A673 (cell line): ENCODE results near the gene OR51E2. TPM values are rescaled to one million over a fixed set of nuclear protein-coding genes. Genes with fewer than 3 reads are reported as not detected.
"Not testable (repeated sequence)": the region's sequence is repeated elsewhere in the genome, so short reads cannot be mapped to it uniquely, and the experiment has no call there.

Experiments used
- Bru-seq: library from RNA; stranded (reverse); fragments of 400-500 nt; gene quantifications from one replicate; lab custom pipeline; 2021; lab: Mats Ljungman, UMichigan
- BruChase-seq, 2 experiments: library from RNA; stranded (reverse); fragments of 400-500 nt; gene quantifications; one replicate each; lab custom pipeline; 2021; lab: Mats Ljungman, UMichigan
- BruUV-seq: library from RNA; stranded (reverse); fragments of 400-500 nt; replicated peaks from 2 replicates; lab custom pipeline; 2021; lab: Mats Ljungman, UMichigan
- CTCF ChIA-PET: fragments of 300-600 bp; sonication (Branson Sonifier 250); formaldehyde crosslinking; loops from one replicate; lab custom pipeline; 2022; ENCODE audit warnings: antibody characterized with exemption; lab: Charles Lee
- POLR2A ChIA-PET: fragments of 300-600 bp; sonication (Branson Sonifier 250); formaldehyde crosslinking; loops from one replicate; lab custom pipeline; 2022; ENCODE audit warnings: antibody characterized with exemption; ENCODE audit not compliant: low non-redundant PET; lab: Charles Lee
- DNase-seq: peaks from one replicate; pipeline ENCODE4 v3.0.0-alpha.2; 2015; ENCODE audit warnings: low spot score
- H3K27ac ChIP-seq: fragments of 200-600 bp; sonication (generic); 2 replicates; pipeline ENCODE4 v1.5.1; 2016; ENCODE audit warnings: mixed run types, low read depth, mild to moderate bottlenecking, mixed read lengths, antibody characterized with exemption, low read length; ENCODE audit not compliant: poor library complexity, severe bottlenecking
- H3K27me3 ChIP-seq: fragments of 200-600 bp; sonication (generic); replicated peaks from 2 replicates; pipeline ENCODE4 v1.6.1; 2017; ENCODE audit warnings: mixed run types, low read depth, mild to moderate bottlenecking, mixed read lengths, antibody characterized with exemption, low read length; ENCODE audit not compliant: insufficient read depth, poor library complexity
- H3K36me3 ChIP-seq: fragments of 200-600 bp; sonication (generic); 2 replicates; pipeline ENCODE4 v1.6.1; 2016; ENCODE audit warnings: mixed run types, mild to moderate bottlenecking, mixed read lengths, antibody characterized with exemption, low read length; ENCODE audit not compliant: insufficient read depth, poor library complexity, severe bottlenecking
- H3K4me1 ChIP-seq: fragments of 200-600 bp; sonication (generic); 2 replicates; pipeline ENCODE4 v1.6.1; 2017; ENCODE audit warnings: mixed run types, mild to moderate bottlenecking, mixed read lengths, antibody characterized with exemption, low read length; ENCODE audit not compliant: insufficient read depth, poor library complexity, severe bottlenecking
- H3K4me3 ChIP-seq: fragments of 200-600 bp; sonication (generic); 2 replicates; pipeline ENCODE4 v1.5.1; 2016; ENCODE audit warnings: low read depth, mixed run types, mild to moderate bottlenecking, mixed read lengths, low read length; ENCODE audit not compliant: poor library complexity, severe bottlenecking
- H3K9me3 ChIP-seq: fragments of 200-600 bp; sonication (generic); 2 replicates; pipeline ENCODE4 v1.6.1; 2016; ENCODE audit warnings: mixed run types, low read depth, mild to moderate bottlenecking, mixed read lengths, antibody characterized with exemption, low read length; ENCODE audit not compliant: poor library complexity, severe bottlenecking
- CTCF ChIP-seq: fragments of 300-800, 200-600 bp; sonication (generic); conservative IDR thresholded peaks from 2 replicates; pipeline ENCODE4 v1.5.1; 2017; ENCODE audit warnings: low read depth, mild to moderate bottlenecking, antibody characterized with exemption, low read length, moderate library complexity, mixed read lengths
- EZH2 ChIP-seq: fragments of 200-600 bp; sonication (generic); IDR thresholded peaks from 2 replicates; pipeline ENCODE4 v1.6.1; 2017; ENCODE audit warnings: borderline replicate concordance, low read depth, mild to moderate bottlenecking, mixed read lengths, antibody characterized with exemption, low read length; ENCODE audit not compliant: poor library complexity, severe bottlenecking
- intact Hi-C: fragments of 100-400 bp; cut with micrococcal nuclease; formaldehyde crosslinking; loops from one replicate; pipeline ENCODE4 v1.10.0; 2022; ENCODE audit not compliant: unreplicated experiment
- long read RNA-seq: library from polyadenylated mRNA; stranded (forward); transcript quantifications from one replicate; pipeline ENCODE4 v2.0.0, GENCODE V29; 2022
- total RNA-seq: library from RNA; stranded (reverse); gene quantifications from 2 replicates; pipeline ENCODE4 v1.2.3, GENCODE V29; 2021

Gene OR51E2
- total RNA-seq: not detected in 2 replicates
- not detected for Bru-seq, nascent RNA
- not detected for BruChase-seq, experiment 1, labeled RNA remaining after a 2-hour chase
- percentile 11 among the genes with signal in this experiment for BruChase-seq, experiment 2, labeled RNA remaining after a 6-hour chase
- long read RNA-seq: 0 reads

- no peaks in the 10 kb centered on the region for H3K27me3 ChIP-seq
- no peak within 1 kb of the TSS for H3K27ac ChIP-seq
- CTCF ChIA-PET: no interaction called here
- H3K36me3 ChIP-seq: no peaks in the 10 kb centered on the region
- POLR2A ChIA-PET: no interaction called here
- H3K4me3 ChIP-seq: no peak within 1 kb of the TSS
- peak; percentile 20 for DNase-seq
- no peak for TF ChIP-seq EZH2
- TF ChIP-seq CTCF: 0 out of 2 replicates have a peak, but pooled peaks have one; percentile 10
- intact Hi-C loops: no loop called here
- BruUV-seq: no TSS peak
- no peaks in the 10 kb centered on the region for H3K4me1 ChIP-seq
- no peaks in the 10 kb centered on the region for H3K9me3 ChIP-seq
Measured at GRCh38 chr11:4697585-4697984, at the start of gene OR51E2. Gene OR51E2, minus strand, starts transcription at chr11:4697853. Its CDS starts 15,142 bp downstream, at chr11:4682711.

- H3K9me3 ChIP-seq: no peaks in the 10 kb centered on the region
- H3K4me3 ChIP-seq: no peak overlapping the region
- no peak overlapping the region for H3K27ac ChIP-seq
- TF ChIP-seq EZH2: no peak
- TF ChIP-seq CTCF: no peak
- no peak for DNase-seq
- no peaks in the 10 kb centered on the region for H3K36me3 ChIP-seq
- no TSS peak for BruUV-seq
- no peaks in the 10 kb centered on the region for H3K4me1 ChIP-seq
- POLR2A ChIA-PET: no interaction called here
- no peaks in the 10 kb centered on the region for H3K27me3 ChIP-seq
- CTCF ChIA-PET: no interaction called here
- intact Hi-C loops: no loop called here
Measured at GRCh38 chr11:4740735-4741134, 43.1 kb upstream of the OR51E2 start.

GRCh38 chr11:4727171-4727570 is 29.5 kb upstream of the OR51E2 start:
- no peaks in the 10 kb centered on the region for H3K36me3 ChIP-seq
- intact Hi-C loops: no loop called here
- BruUV-seq: no TSS peak
- DNase-seq: no peak
- TF ChIP-seq EZH2: no peak
- H3K9me3 ChIP-seq: no peaks in the 10 kb centered on the region
- H3K27ac ChIP-seq: no peak overlapping the region
- no peaks in the 10 kb centered on the region for H3K27me3 ChIP-seq
- H3K4me3 ChIP-seq: no peak overlapping the region
- CTCF ChIA-PET: no interaction called here
- no peaks in the 10 kb centered on the region for H3K4me1 ChIP-seq
- POLR2A ChIA-PET: no interaction called here

- H3K4me1 ChIP-seq, H3K27me3 ChIP-seq, intact Hi-C loops, H3K36me3 ChIP-seq, H3K27ac ChIP-seq, POLR2A ChIA-PET, CTCF ChIA-PET, DNase-seq, BruUV-seq, H3K4me3 ChIP-seq, H3K9me3 ChIP-seq: not testable (repeated sequence)
Measured at GRCh38 chr11:4722616-4723534, 25.2 kb upstream of the OR51E2 start.
